Limb (tissue), 2 donors: ENCODE measurements around the gene IRX3.
A peak's percentile ranks its signal among the peaks of the same experiment; 100 is the strongest.

Experiments used
- DNase-seq, 2 donors: peaks; one replicate each; pipeline ENCODE4 v3.0.0-alpha.2; 2016; ENCODE audit errors: extremely low spot score in 2 of 2

IRX3 gene

DNA sequence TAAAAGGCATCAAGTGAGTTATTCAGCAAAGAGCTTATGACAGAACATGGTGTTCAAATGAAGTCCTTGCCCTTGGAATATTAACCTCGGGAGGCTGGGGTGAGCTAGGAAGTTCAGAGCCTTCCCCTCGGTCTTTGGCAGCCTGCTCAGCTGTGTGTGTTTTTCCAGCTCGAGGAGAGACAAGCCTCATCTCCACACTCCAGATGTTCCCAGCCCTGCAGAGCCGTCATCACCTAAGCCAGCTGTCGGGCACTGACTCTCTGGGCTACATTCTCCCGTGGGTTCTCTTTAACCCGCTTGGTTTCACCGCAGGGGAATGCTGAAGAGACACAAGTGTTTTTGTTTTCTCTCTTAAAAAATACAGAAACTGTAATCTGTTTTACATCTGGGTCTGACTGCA, 47.1 kb downstream of the IRX3 start:
- DNase-seq: peak; percentile 40 to 44

GRCh38 chr16:54236773-54237172, 49.8 kb downstream of the IRX3 start:
- no peak for DNase-seq

- DNase-seq: no peak
Measured at GRCh38 chr16:54233615-54234014, 53.0 kb downstream of the IRX3 start.
